IPS-15b (cell line): ENCODE measurements around the gene ZFYVE1.

Experiments
- H3K27me3 ChIP-seq: one replicate; pipeline ENCODE4 v1.6.1; 2013; ENCODE audit warnings: low read length; ENCODE audit not compliant: control insufficient read depth, insufficient read depth
- H3K36me3 ChIP-seq: one replicate; pipeline ENCODE4 v1.6.1; 2013; ENCODE audit warnings: low read length; ENCODE audit not compliant: control insufficient read depth, insufficient read depth
- H3K4me1 ChIP-seq: one replicate; pipeline ENCODE4 v1.6.1; 2013; ENCODE audit warnings: mild to moderate bottlenecking, low read length; ENCODE audit not compliant: control insufficient read depth, insufficient read depth
- H3K4me3 ChIP-seq: one replicate; pipeline ENCODE4 v1.5.1; 2013; ENCODE audit warnings: low read depth, low read length
- H3K9ac ChIP-seq: one replicate; pipeline ENCODE4 v1.6.1; 2013; ENCODE audit warnings: low read depth, mild to moderate bottlenecking, low read length
- H3K9me3 ChIP-seq: one replicate; pipeline ENCODE4 v1.6.1; 2013; ENCODE audit warnings: mild to moderate bottlenecking, low read length; ENCODE audit not compliant: control insufficient read depth, insufficient read depth

Gene ZFYVE1

DNA sequence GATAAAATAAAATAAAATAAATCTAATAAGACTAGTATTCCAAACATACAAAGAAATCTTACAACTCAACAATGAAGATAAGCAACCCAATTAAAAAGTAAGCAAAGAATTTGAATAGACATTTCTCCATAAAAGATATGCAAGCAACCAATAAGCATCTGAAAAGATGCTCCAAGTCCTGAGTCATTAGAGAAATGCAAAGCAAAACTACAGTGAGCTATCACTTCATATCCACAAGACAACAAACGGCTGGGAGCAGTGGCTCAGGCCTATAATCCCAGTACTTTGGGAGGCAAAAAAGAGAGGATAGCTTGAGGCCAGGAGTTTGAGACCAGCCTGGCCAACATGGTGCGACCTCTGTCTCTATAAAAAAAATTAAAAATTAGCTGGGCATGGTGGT, 26.8 kb downstream of the ZFYVE1 start:
- H3K36me3 ChIP-seq, result peaks cover 4% of the 10 kb centered on the region

GRCh38 chr14:72999316-72999715, 27.6 kb downstream of the ZFYVE1 start:
- H3K36me3 ChIP-seq, result peaks cover 4% of the 10 kb centered on the region
- H3K4me1 ChIP-seq, result no peaks in the 10 kb centered on the region
- H3K9ac ChIP-seq, result no peak overlapping the region
- H3K9me3 ChIP-seq, result no peaks in the 10 kb centered on the region
- H3K27me3 ChIP-seq, result no peaks in the 10 kb centered on the region
- H3K4me3 ChIP-seq, result no peak overlapping the region

More for the DNA sequence above, 26.8 kb downstream of the ZFYVE1 start:
- Histone ChIP-seq H3K4me3 (no peak overlapping the region), H3K9me3 (no peaks in the 10 kb centered on the region), H3K27me3 (no peaks in the 10 kb centered on the region), H3K9ac (no peak overlapping the region), H3K4me1 (no peaks in the 10 kb centered on the region)

- H3K36me3 ChIP-seq, result peaks cover 4% of the 10 kb centered on the region
- H3K4me1 ChIP-seq, result no peaks in the 10 kb centered on the region
- H3K27me3 ChIP-seq, result no peaks in the 10 kb centered on the region
- H3K9me3 ChIP-seq, result no peaks in the 10 kb centered on the region
- no peak overlapping the region for H3K4me3 ChIP-seq
- no peak overlapping the region for H3K9ac ChIP-seq
Measured at GRCh38 chr14:72998252-72998903, 28.5 kb downstream of the ZFYVE1 start.

- no peak overlapping the region for H3K9ac ChIP-seq
- no peak overlapping the region for H3K4me3 ChIP-seq
- peaks cover 7% of the 10 kb centered on the region for H3K36me3 ChIP-seq
- H3K4me1 ChIP-seq, result no peaks in the 10 kb centered on the region
- no peaks in the 10 kb centered on the region for H3K27me3 ChIP-seq
- no peaks in the 10 kb centered on the region for H3K9me3 ChIP-seq
Measured at GRCh38 chr14:72996916-72997315, 30.0 kb downstream of the ZFYVE1 start.

DNA sequence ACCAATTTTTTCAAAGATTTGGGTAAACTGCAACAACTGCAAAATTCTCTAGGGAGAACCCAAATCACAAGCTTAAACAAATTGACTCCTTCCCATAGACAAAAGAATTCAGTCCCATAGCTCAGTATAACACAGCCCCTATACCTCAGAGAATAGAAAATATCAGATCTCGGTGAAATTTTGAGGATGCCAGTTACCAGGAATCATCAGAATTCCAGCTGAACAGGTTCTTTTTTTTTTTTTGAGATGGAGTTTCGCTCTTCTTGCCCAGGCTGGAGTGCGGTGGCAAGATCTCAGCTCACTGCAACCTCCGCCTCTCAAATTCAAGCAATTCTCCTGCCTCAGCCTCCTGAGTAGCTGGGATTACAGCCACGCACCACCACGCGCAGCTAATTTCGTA, 36.7 kb downstream of the ZFYVE1 start:
- H3K27me3 ChIP-seq, result no peaks in the 10 kb centered on the region
- peaks cover 3% of the 10 kb centered on the region for H3K36me3 ChIP-seq
- H3K9ac ChIP-seq, result no peak overlapping the region
- no peak overlapping the region for H3K4me3 ChIP-seq
- no peaks in the 10 kb centered on the region for H3K9me3 ChIP-seq
- no peaks in the 10 kb centered on the region for H3K4me1 ChIP-seq

DNA sequence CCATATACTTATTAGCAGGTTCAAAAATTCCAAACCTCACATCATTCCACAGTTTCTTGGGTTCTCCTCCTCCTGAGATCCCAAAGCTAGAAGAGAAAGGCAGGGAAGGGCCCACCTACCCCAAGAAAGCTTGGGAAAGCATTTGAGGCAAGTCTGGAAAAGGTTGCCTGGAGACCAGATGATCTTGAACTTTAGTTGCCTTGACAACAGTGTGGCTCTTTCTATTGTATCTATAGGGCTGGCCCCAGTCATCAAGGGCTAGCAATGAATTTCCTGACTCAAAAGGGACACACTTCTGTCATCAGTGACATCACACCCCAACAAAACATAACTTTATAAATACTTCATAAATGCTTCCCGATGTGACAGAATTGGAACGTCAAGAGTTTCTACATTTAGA, 40.0 kb downstream of the ZFYVE1 start:
- H3K9me3 ChIP-seq, result no peaks in the 10 kb centered on the region
- H3K36me3 ChIP-seq, result no peaks in the 10 kb centered on the region
- H3K4me1 ChIP-seq, result no peaks in the 10 kb centered on the region
- no peaks in the 10 kb centered on the region for H3K27me3 ChIP-seq
- no peak overlapping the region for H3K9ac ChIP-seq
- H3K4me3 ChIP-seq, result no peak overlapping the region

DNA sequence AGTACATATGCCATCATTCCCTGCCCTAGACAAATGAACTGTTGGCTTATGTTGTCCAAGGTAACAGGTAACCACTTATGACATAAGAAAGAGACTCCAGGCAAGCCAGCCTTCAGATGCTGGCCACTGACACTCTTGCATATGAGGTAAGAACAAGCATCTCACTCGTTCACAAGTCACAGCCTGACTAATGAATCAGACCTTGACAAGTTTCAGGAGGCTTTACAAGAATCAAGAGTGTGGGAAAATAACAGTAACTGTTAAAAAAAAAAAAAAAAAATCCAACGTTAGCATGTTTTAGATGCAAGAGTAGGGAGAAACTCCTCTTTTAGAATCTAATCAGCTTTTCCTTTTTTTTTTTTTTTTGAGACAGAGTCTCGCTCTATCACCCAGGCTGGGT, 40.7 kb downstream of the ZFYVE1 start:
- Histone ChIP-seq H3K4me3 (no peak overlapping the region), H3K4me1 (peaks cover 3% of the 10 kb centered on the region), H3K9me3 (no peaks in the 10 kb centered on the region), H3K9ac (no peak overlapping the region), H3K36me3 (no peaks in the 10 kb centered on the region), H3K27me3 (no peaks in the 10 kb centered on the region)

GRCh38 chr14:72982146-72982708, 44.7 kb downstream of the ZFYVE1 start:
- Histone ChIP-seq H3K4me1 (peaks cover 10% of the 10 kb centered on the region), H3K9ac (no peak overlapping the region), H3K27me3 (no peaks in the 10 kb centered on the region), H3K9me3 (no peaks in the 10 kb centered on the region), H3K4me3 (no peak overlapping the region), H3K36me3 (peaks cover 8% of the 10 kb centered on the region)

DNA sequence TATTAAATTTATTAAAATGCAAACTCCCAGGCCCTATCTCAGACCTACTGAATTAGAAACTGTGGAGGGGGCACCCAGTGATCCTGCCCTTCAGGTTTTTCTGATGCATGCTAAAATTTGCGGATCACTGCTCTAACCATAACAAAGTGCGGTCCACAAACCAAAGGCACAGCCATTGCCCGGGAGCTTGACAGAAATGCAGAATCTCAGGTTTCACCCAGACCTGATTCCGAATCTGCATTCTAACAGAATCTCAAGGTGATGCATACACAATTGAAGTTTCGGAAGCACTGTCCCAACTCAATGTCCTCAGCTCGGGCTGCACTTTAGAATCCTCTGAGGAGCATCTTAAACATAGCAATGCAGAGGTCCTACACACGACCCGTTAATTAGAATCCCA, 46.0 kb downstream of the ZFYVE1 start:
- Histone ChIP-seq H3K36me3 (peaks cover 8% of the 10 kb centered on the region), H3K4me1 (peaks cover 10% of the 10 kb centered on the region), H3K9ac (no peak overlapping the region), H3K9me3 (no peaks in the 10 kb centered on the region), H3K27me3 (no peaks in the 10 kb centered on the region), H3K4me3 (no peak overlapping the region)

GRCh38 chr14:72978856-72979255, 48.0 kb downstream of the ZFYVE1 start:
- H3K9me3 ChIP-seq, result no peaks in the 10 kb centered on the region
- H3K9ac ChIP-seq, result no peak overlapping the region
- H3K27me3 ChIP-seq, result no peaks in the 10 kb centered on the region
- peaks cover 10% of the 10 kb centered on the region for H3K4me1 ChIP-seq
- H3K36me3 ChIP-seq, result peaks cover 19% of the 10 kb centered on the region
- no peak overlapping the region for H3K4me3 ChIP-seq

GRCh38 chr14:72975770-72976169, 51.1 kb downstream of the ZFYVE1 start:
- H3K9ac ChIP-seq, result no peak overlapping the region
- peaks cover 22% of the 10 kb centered on the region for H3K36me3 ChIP-seq
- H3K27me3 ChIP-seq, result no peaks in the 10 kb centered on the region
- peaks cover 3% of the 10 kb centered on the region for H3K4me1 ChIP-seq
- no peaks in the 10 kb centered on the region for H3K9me3 ChIP-seq
- no peak overlapping the region for H3K4me3 ChIP-seq

DNA sequence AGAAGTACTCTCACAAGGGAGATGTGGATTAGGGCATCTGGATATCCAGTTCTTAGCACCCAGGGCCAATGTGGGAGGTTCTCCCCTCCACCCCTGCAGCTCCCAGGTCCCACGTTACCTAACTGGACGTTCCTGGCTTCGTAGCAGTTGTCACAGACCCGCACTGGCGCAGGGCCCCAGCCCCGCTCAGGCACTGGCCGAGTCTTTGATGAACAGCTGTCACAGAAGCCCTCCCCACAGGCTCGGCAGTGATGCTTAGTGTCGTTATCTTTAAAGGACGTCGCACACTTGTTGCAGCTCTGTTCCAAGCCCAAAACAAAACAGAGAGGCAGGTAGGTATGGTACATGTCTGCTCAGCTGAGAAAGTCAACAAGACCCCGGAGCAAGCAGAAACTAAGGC, 52.2 kb downstream of the ZFYVE1 start:
- Histone ChIP-seq H3K4me1 (no peaks in the 10 kb centered on the region), H3K36me3 (peaks cover 26% of the 10 kb centered on the region), H3K27me3 (no peaks in the 10 kb centered on the region), H3K4me3 (no peak overlapping the region), H3K9me3 (no peaks in the 10 kb centered on the region), H3K9ac (no peak overlapping the region)
